Activated CD8-positive, alpha-beta memory T cell treated with anti-CD3 and anti-CD28 coated beads for 36 hours (primary cell): Measurements from ENCODE around the gene RNPEPL1. TPM values are rescaled to one million over a fixed set of nuclear protein-coding genes. Genes with fewer than 3 reads are reported as not detected.

Source experiments
- CTCF ChIA-PET: fragments of 350-600 bp; sonication (Branson Sonifier 250); formaldehyde crosslinking; loops from one replicate; lab custom pipeline; 2021; ENCODE audit warnings: antibody characterized with exemption; lab: Charles Lee
- POLR2A ChIA-PET: fragments of 350-600 bp; sonication (Branson Sonifier 250); formaldehyde crosslinking; loops from one replicate; lab custom pipeline; 2021; ENCODE audit warnings: antibody characterized with exemption; lab: Charles Lee
- total RNA-seq, 2 experiments: library from RNA; stranded (reverse); gene quantifications; one replicate each; pipeline ENCODE4 v1.2.3, GENCODE V29; 2021

The RNPEPL1 gene
- total RNA-seq, 2 experiments from 2014 or later = 50.8 to 51.7 TPM

DNA sequence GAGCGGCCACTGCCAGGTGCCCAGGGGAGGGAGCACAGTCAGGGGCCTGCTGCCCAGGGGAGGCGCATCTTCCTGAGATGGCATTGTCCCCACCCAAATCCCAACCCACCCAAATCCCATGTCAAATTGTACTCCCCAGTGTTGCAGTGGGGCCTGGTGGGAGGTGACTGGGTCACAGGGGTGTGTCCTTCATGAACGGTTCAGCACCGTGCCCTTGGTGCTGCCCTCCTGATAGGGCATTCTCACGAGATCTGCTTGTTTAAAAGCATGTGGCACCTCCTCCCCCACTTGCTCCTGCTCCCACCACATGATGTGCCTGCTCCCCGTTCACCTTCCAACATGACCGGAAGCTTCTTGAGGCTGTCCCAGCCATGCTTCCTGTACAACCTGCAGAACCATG, 38.1 kb upstream of the RNPEPL1 start:
- POLR2A ChIA-PET = no interaction called here
- CTCF ChIA-PET = no interaction called here

DNA sequence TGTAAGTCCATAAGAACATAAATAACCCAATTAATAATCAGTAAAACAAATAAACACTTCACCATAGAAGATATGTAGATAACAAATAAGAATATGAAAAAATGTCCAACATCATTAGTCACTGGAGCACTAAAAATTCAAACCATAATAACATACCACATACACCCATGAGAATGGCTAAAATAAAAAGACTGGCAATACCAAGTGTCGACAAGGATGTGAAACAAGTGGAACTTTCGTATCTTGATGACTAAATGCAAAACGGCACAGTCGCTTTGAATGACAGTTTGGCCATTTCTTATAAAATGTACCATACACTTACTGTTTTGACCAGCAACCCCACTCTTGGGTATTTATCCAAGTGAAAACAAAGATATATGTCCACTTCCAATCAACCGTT, 37.2 kb upstream of the RNPEPL1 start:
- CTCF ChIA-PET = interaction anchor here (1.3 kb wide), 1 partner anchor 17 kb away, joined by 3 read pairs; no protein-coding TSS in a partner anchor

GRCh38 chr2:240532031-240532775, 36.1 kb upstream of the RNPEPL1 start:
- CTCF ChIA-PET = interaction anchor here (1.3 kb wide), 1 partner anchor 18 kb away, joined by 3 read pairs; no protein-coding TSS in a partner anchor
- POLR2A ChIA-PET = no interaction called here

More for the DNA sequence above, 37.2 kb upstream of the RNPEPL1 start:
- POLR2A ChIA-PET = no interaction called here

DNA sequence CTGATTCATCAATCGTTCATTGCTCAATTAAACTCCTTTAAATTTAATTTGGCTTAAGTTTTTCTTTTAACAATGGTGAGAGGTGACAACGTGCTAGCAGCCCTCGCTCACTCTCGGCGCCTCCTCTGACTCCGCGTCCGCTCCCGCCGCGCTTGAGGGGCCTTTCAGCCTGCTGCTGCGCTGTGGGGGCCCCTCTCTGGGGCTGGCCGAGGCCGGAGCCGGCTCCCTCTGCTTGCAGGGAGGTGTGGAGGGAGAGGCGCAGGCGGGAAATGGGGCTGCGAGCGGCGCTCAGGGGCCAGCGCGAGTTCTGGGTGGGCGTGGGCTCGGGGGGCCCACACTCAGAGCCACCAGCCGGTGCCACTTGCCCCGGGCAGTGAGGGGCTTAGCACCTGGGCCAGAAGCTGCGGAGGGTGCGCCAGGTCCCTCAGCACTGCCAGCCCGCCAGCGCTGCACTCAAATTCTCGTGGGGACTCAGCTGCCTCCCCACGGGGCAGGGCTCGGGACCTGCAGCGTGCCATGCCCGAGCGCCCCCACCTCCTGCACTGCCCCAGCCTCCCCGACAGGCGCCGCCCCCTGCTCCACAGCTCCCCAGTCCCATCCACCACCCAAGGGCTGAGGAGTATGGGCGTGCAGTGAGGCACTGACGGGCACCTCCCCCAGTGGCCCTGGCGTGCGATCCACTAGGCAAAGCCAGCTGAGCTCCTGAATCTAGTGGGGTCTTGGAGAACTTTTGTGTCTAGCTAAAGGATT, 30.1 kb upstream of the RNPEPL1 start:
- ChIA-PET POLR2A (interaction anchor here (0.5 kb wide), 1 partner anchor 10 kb away, joined by 3 read pairs; no protein-coding TSS in a partner anchor), CTCF (interaction anchor here (1.4 kb wide), 1 partner anchor 29 kb away, joined by 3 read pairs; no protein-coding TSS in a partner anchor)

DNA sequence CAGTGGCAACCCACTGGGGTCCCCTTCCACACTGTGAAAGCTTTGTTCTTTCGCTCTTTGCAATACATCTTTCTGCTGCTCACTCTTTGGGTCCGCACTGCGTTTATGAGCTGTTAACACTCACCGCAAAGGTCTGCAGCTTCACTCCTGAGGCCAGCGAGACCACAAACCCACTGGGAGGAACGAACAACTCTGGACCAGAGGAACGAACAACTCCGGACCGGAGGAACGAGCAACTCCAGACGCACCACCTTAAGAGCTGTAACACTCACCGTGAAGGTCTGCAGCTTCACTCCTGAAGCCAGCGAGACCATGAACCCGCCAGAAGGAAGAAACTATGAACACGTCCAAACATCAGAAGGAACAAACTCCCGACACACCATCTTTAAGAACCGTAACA, 29.2 kb upstream of the RNPEPL1 start:
- ChIA-PET CTCF (interaction anchor here (1.4 kb wide), 1 partner anchor 28 kb away, joined by 3 read pairs; no protein-coding TSS in a partner anchor), POLR2A (interaction anchor here (0.5 kb wide), 1 partner anchor 11 kb away, joined by 3 read pairs; no protein-coding TSS in a partner anchor)

DNA sequence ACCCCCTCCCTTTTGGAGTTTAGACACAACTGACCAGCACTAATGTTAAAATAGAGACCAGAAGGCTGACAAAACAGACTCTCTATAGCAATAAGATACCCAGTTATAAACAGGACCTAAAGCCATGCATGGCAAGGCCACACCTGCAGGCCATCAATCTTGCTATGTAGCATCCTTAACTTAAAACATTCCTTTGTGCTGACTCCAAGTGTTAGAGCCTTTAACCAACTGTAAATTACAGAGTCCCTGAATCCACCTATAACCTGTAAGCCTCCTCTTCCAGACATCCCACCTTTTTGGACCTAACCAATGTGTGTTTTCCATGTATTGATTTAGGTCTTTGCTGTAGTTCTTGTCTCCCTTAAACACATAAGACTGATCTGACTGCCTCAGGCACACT, 28.4 kb upstream of the RNPEPL1 start:
- ChIA-PET POLR2A (no interaction called here), CTCF (no interaction called here)

GRCh38 chr2:240551288-240551687, 17.0 kb upstream of the RNPEPL1 start:
- CTCF ChIA-PET = interaction anchor here (0.7 to 1.3 kb wide), 2 partner anchors 37 to 74 kb away, joined by 3 to 5 read pairs; partner anchors contain the start of gene GPR35

GRCh38 chr2:240551811-240552210, 16.5 kb upstream of the RNPEPL1 start:
- ChIA-PET POLR2A (no interaction called here), CTCF (interaction anchor here (1.3 kb wide), 1 partner anchor 37 kb away, joined by 5 read pairs; no protein-coding TSS in a partner anchor)

More at GRCh38 chr2:240551288-240551687, 17.0 kb upstream of the RNPEPL1 start:
- POLR2A ChIA-PET = interaction anchor here (0.6 kb wide), 1 partner anchor 1293 kb away, joined by 5 read pairs; no protein-coding TSS in a partner anchor

GRCh38 chr2:240553956-240554480, 14.3 kb upstream of the RNPEPL1 start:
- CTCF ChIA-PET = no interaction called here

DNA sequence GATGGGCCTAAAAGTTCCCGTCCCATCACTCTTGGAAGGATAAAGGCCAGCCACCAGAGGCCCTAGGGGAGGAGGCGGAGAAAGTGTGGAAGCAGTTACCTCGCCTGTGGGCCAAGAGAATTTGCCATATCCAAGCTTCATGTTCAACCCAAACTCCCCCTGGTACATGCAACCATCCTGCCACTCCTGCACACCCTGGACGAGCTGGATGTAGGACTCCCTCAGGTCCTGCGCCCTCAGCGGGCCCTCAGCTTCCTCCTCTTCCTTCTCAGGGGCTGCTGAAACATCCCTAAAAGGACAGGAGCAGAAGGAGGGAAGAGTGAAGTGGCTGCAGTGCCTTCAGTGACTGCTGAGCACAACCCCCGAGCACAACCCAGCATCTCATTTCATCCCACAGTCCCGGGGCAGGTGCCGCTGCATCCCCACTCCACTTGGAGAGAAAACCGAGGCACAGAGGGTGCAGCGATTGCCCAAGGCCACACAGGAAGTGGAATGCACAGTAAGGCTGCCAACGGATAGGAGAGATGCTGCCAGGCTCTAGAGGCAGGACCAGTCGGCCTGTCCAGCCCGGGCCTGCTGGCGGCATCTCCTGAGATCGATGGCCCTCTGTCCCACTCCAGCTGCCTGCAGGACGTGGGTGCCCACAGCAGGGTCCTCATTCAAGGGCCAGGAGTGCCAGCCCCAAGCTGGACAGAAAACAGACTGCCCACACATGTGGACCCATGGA, 13.4 kb upstream of the RNPEPL1 start:
- CTCF ChIA-PET = interaction anchor here (2.5 kb wide), 1 partner anchor 41 kb away, joined by 6 read pairs; no protein-coding TSS in a partner anchor
- POLR2A ChIA-PET = no interaction called here

More at GRCh38 chr2:240553956-240554480, 14.3 kb upstream of the RNPEPL1 start:
- POLR2A ChIA-PET = no interaction called here

GRCh38 chr2:240555541-240556250, 12.6 kb upstream of the RNPEPL1 start:
- CTCF ChIA-PET = interaction anchor here (2.5 kb wide), 1 partner anchor 42 kb away, joined by 6 read pairs; no protein-coding TSS in a partner anchor
- POLR2A ChIA-PET = no interaction called here

DNA sequence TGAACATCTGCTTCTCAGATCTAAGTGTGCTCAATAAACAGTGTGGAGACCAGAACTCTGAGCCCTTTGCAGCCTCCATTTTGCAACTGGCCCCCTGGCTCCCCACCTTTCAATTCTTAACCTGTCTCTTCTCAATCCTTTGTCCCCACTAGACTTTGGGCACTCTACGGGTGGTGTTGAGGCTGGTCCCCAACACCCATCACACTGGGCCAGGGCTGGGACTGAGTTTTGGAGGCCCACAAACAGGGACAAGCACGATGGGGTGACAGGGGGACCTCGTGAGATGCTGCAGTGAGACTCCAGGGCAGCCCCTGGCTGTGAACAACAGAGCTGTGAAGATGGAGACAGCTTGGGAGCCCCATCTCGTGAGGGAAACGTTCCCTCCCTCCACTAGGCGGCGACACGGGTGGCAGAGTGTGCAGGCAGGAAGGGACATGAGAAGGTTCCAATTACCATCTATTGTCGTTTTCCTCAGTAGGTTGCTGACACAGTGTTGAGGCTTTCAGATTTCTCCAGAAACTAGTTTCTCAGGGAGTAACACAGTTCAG, 11.7 kb upstream of the RNPEPL1 start:
- POLR2A ChIA-PET = no interaction called here

GRCh38 chr2:240557101-240557751, 11.1 kb upstream of the RNPEPL1 start:
- CTCF ChIA-PET = interaction anchor here (0.7 to 2.5 kb wide), 2 partner anchors 32 to 43 kb away, joined by 3 to 6 read pairs; no protein-coding TSS in a partner anchor

More for the DNA sequence above, 11.7 kb upstream of the RNPEPL1 start:
- CTCF ChIA-PET = interaction anchor here (0.7 to 2.5 kb wide), 2 partner anchors 32 to 43 kb away, joined by 3 to 6 read pairs; no protein-coding TSS in a partner anchor

DNA sequence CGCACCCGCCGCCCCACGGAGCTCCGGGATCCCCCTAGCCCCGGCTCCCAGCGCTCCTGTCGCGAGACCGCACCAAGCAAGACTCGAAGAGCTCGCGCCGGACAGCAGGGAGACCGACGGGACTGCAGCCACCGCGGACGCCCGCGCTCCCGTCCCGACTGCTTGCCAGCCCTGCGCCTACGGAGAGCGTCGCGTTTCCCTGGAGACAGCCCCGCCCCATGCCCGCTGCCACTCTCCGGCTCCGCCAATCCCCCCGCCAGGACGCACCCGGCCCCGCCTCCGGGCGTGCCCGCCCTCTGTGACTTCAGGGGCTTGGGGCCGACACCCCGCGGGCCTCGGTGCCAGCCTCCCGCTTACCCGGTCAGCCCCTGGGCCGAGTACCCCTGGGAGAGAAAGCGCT, 10.5 kb upstream of the RNPEPL1 start, which contains the start of gene ANKMY1:
TSS of gene ANKMY1 (minus strand) at position 181 of the 400 bp plus-strand sequence. CDS start 653 bp downstream, outside the sequence.
- CTCF ChIA-PET = interaction anchor here (2.5 kb wide), 1 partner anchor 44 kb away, joined by 6 read pairs; no protein-coding TSS in a partner anchor
- POLR2A ChIA-PET = interaction anchor here (0.6 kb wide), 1 partner anchor 29 kb away, joined by 3 read pairs; the partner anchor contains the start of gene CAPN10

More at GRCh38 chr2:240557101-240557751, 11.1 kb upstream of the RNPEPL1 start:
- POLR2A ChIA-PET = no interaction called here

DNA sequence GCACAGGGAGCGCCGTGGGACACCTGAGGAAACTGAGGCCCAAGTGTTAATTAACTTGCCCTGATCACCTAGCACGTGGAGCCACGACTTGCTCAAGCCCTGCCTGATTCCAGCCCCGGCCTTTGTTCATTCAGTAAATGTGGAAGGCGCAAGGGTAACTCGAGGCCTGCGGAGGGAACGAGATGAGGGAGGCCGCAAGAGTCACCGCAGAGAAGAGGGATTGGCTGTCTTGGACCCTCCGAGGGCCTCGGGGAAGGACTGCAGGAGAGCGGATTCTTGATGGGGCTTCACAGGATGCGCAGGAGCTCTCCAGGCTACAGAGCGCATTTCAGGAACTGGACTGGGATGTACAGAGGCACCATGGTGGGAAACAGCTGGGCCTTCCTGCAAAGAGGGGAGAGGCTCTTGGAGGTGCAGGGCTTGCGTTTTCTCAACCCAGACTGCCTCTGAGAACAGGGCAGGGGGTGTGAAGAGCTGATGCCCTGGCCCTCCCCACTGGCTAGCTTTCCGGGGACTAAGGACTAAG, 10.0 kb upstream of the RNPEPL1 start:
- POLR2A ChIA-PET = interaction anchor here (0.6 kb wide), 1 partner anchor 28 kb away, joined by 3 read pairs; the partner anchor contains the start of gene CAPN10
- CTCF ChIA-PET = no interaction called here

DNA sequence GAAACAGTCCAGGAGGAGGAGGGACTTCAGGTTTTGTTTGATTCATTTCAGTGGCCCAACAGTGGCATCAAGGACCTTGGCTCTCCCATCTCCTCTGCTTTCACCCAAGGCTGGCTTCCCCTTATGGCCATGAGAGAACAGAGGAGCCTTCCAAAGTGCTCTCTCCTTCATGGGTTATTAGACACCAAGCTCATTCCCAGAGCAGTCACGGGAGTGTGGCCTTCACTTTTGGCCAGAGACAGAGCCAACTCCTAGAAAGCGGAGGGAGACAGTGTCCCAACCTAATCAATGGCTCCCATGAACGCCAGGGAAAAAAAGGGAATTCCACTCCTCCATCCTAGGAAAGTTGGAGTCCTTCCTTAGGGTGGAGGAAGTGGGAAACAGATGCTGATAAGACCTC, 9.0 kb upstream of the RNPEPL1 start:
- ChIA-PET POLR2A (no interaction called here), CTCF (interaction anchor here (1.0 kb wide), 1 partner anchor 45 kb away, joined by 3 read pairs; no protein-coding TSS in a partner anchor)
